SK-N-SH (cell line): ENCODE results near the gene STK17B. TPM values are rescaled to one million over a fixed set of nuclear protein-coding genes. Genes with fewer than 3 reads are reported as not detected.

ENCODE experiments used
- CTCF ChIA-PET: fragments of 300-600, 350-600 bp; formaldehyde crosslinking; extraction: SDS; loops from one replicate; lab custom pipeline; 2021; lab: Yijun Ruan, JAX
- POLR2A ChIA-PET: fragments of 350-600 bp; sonication (Branson Sonifier 250); formaldehyde crosslinking; extraction: SDS; loops from one replicate; lab custom pipeline; 2020; ENCODE audit warnings: antibody characterized with exemption, inconsistent platforms; lab: Yijun Ruan, JAX
- DNase-seq: peaks from one replicate; pipeline ENCODE4 v3.0.0; 2012
- H2AFZ ChIP-seq: fragments of 200-600 bp; sonication (generic); 2 replicates; pipeline ENCODE4 v1.8.1; 2016; ENCODE audit warnings: antibody characterized with exemption, mild to moderate bottlenecking, low read depth
- H3F3A ChIP-seq: fragments of 200-600 bp; sonication (generic); replicated peaks from 2 replicates; pipeline ENCODE3; 2016; ENCODE audit warnings: antibody characterized with exemption, mild to moderate bottlenecking; ENCODE audit not compliant: insufficient read depth
- H3K27ac ChIP-seq, 2 experiments: fragments of 200-500 bp in 1 of 2; fragments of 200-600 bp in 1 of 2; sonication (Bioruptor generic) in 1 of 2; sonication (generic), shearing (Covaris generic) in 1 of 2; 2 replicates each; pipeline versions ENCODE4 v1.5.1 to v1.6.1; 2014 to 2016; ENCODE audit warnings: low read depth in 2 of 2, inconsistent platforms in 1 of 2, low read length in 1 of 2, mild to moderate bottlenecking in 1 of 2, mixed read lengths in 1 of 2
- H3K27me3 ChIP-seq: fragments of 200-600 bp; sonication (generic), shearing (Covaris generic); 2 replicates; pipeline ENCODE4 v1.6.1; 2016; ENCODE audit warnings: mixed run types; ENCODE audit not compliant: insufficient read depth
- H3K36me3 ChIP-seq, 2 experiments: fragments of 200-500 bp in 1 of 2; fragments of 200-600 bp in 1 of 2; sonication (Bioruptor generic) in 1 of 2; sonication (generic) in 1 of 2; replicated peaks in 1 of 2; 2 replicates each; pipeline versions ENCODE3 to v1.5.1; 2014 to 2016; ENCODE audit warnings: low read length in 1 of 2, mild to moderate bottlenecking in 1 of 2; ENCODE audit not compliant: insufficient read depth in 2 of 2, control insufficient read depth in 1 of 2
- H3K4me1 ChIP-seq, 2 experiments: fragments of 200-500 bp in 1 of 2; fragments of 200-600 bp in 1 of 2; sonication (Bioruptor generic) in 1 of 2; sonication (generic), shearing (Covaris generic) in 1 of 2; 2 replicates each; pipeline versions ENCODE4 v1.5.1 to v1.6.1; 2014 to 2016; ENCODE audit warnings: low read depth in 1 of 2, low read length in 1 of 2, mixed run types in 1 of 2; ENCODE audit not compliant: insufficient read depth in 2 of 2, control insufficient read depth in 1 of 2
- H3K4me2 ChIP-seq: fragments of 200-600 bp; sonication (generic), shearing (Covaris generic); 2 replicates; pipeline ENCODE4 v1.6.1; 2017; ENCODE audit warnings: mixed run types
- H3K4me3 ChIP-seq, 2 experiments: fragments of 200-500 bp in 1 of 2; fragments of 200-600 bp in 1 of 2; sonication (Bioruptor generic) in 1 of 2; sonication (generic), shearing (Covaris generic) in 1 of 2; 2 replicates each; pipeline versions ENCODE4 v1.5.1 to v1.8.1; 2014 to 2016; ENCODE audit warnings: low read depth in 2 of 2, inconsistent platforms in 1 of 2, low read length in 1 of 2, mild to moderate bottlenecking in 1 of 2, mixed read lengths in 1 of 2, moderate library complexity in 1 of 2
- H3K79me2 ChIP-seq: fragments of 200-600 bp; sonication (generic); 2 replicates; pipeline ENCODE4 v1.8.1; 2017; ENCODE audit warnings: mild to moderate bottlenecking; ENCODE audit not compliant: insufficient read depth
- H3K9ac ChIP-seq: fragments of 200-600 bp; sonication (generic); 2 replicates; pipeline ENCODE4 v1.6.1; 2017; ENCODE audit warnings: mixed run types
- H3K9me2 ChIP-seq: fragments of 200-600 bp; sonication (generic); 2 replicates; pipeline ENCODE4 v1.6.1; 2017; ENCODE audit warnings: mixed run types
- H3K9me3 ChIP-seq: fragments of 200-600 bp; sonication (generic); 2 replicates; pipeline ENCODE4 v1.6.1; 2017; ENCODE audit warnings: mixed run types, mild to moderate bottlenecking, moderate library complexity
- H4K20me1 ChIP-seq: fragments of 200-600 bp; sonication (generic); 2 replicates; pipeline ENCODE4 v1.6.1; 2017; ENCODE audit warnings: mild to moderate bottlenecking, mixed run types; ENCODE audit not compliant: insufficient read depth
- CTCF ChIP-seq: fragments of 200-600 bp; sonication (generic); IDR thresholded peaks from 2 replicates; pipeline ENCODE4 v1.6.1; 2017; ENCODE audit warnings: antibody characterized with exemption, mild to moderate bottlenecking, moderate library complexity
- EZH2phosphoT487 ChIP-seq: fragments of 200-600 bp; sonication (generic); IDR thresholded peaks from 2 replicates; pipeline ENCODE4 v1.6.1; 2017; ENCODE audit warnings: low read depth, mixed run types, mild to moderate bottlenecking, antibody characterized with exemption, moderate library complexity, borderline replicate concordance
- FOSL2 ChIP-seq: IDR thresholded peaks from 2 replicates; pipeline ENCODE4 v1.4.0; 2012; ENCODE audit warnings: low read depth, mild to moderate bottlenecking, moderate library complexity, borderline replicate concordance
- FOXM1 ChIP-seq: IDR thresholded peaks from 2 replicates; pipeline ENCODE4 v1.4.0; 2012; ENCODE audit warnings: low read depth, mild to moderate bottlenecking
- GATA2 ChIP-seq: sonication (generic); formaldehyde crosslinking; IDR thresholded peaks from 2 replicates; pipeline ENCODE4 v1.5.0; 2020; ENCODE audit warnings: mild to moderate bottlenecking, missing genetic modification reagents
- MAX ChIP-seq: IDR thresholded peaks from 2 replicates; pipeline ENCODE4 v1.4.0; 2012; ENCODE audit warnings: low read depth
- MEF2A ChIP-seq: IDR thresholded peaks from 2 replicates; pipeline ENCODE4 v1.4.0; 2012; ENCODE audit warnings: low read depth, borderline replicate concordance
- MXI1 ChIP-seq: IDR thresholded peaks from 2 replicates; pipeline ENCODE4 v1.6.1; 2012; ENCODE audit warnings: mild to moderate bottlenecking, low read depth, low read length, improper control_type of control experiment
- NFIC ChIP-seq: IDR thresholded peaks from 2 replicates; pipeline ENCODE4 v1.4.0; 2012; ENCODE audit warnings: borderline replicate concordance
- PBX3 ChIP-seq: IDR thresholded peaks from 2 replicates; pipeline ENCODE4; 2012
- RAD21 ChIP-seq: IDR thresholded peaks from 2 replicates; pipeline ENCODE4 v1.6.1; 2012; ENCODE audit warnings: mild to moderate bottlenecking, low read length
- RXRA ChIP-seq: IDR thresholded peaks from 2 replicates; pipeline ENCODE4 v1.4.0; 2012; ENCODE audit warnings: low read depth, mild to moderate bottlenecking, borderline replicate concordance
- TAF1 ChIP-seq: IDR thresholded peaks from 2 replicates; pipeline ENCODE4 v1.6.1; 2012; ENCODE audit warnings: low read depth, mild to moderate bottlenecking, low read length, moderate library complexity, borderline replicate concordance
- TCF12 ChIP-seq: IDR thresholded peaks from 2 replicates; pipeline ENCODE4 v1.4.0; 2012
- TEAD4 ChIP-seq: IDR thresholded peaks from 2 replicates; pipeline ENCODE4 v1.4.0; 2012; ENCODE audit warnings: mild to moderate bottlenecking, borderline replicate concordance; ENCODE audit not compliant: insufficient read depth
- YY1 ChIP-seq: IDR thresholded peaks from 2 replicates; pipeline ENCODE4 v1.4.0; 2012; ENCODE audit warnings: low read depth, mild to moderate bottlenecking
- WGBS: methylation state at CpG from one replicate; pipeline ENCODE4 v1.1.6; 2017; ENCODE audit warnings: low lambda C conversion rate; 5-methylcytosine and 5-hydroxymethylcytosine counted together
- polyA plus RNA-seq, 3 experiments: library from polyadenylated mRNA; depleted of rRNA; stranded (reverse); fragments of >200 nt; gene quantifications; 2 replicates each; pipeline ENCODE4 v1.2.3, GENCODE V29; 2012

The STK17B gene
- polyA plus RNA-seq, 1 of the 3 experiments (the other 2 are of a cell fraction): 5.1 TPM

- CTCF ChIA-PET: interaction anchor here (3.0 kb wide), 1 partner anchor 20 kb away, joined by 17 read pairs; no protein-coding TSS in a partner anchor
- POLR2A ChIA-PET: no interaction called here
These were observed 73.3 kb downstream of the STK17B start for GRCh38 chr2:196097864-196098660.

More at GRCh38 chr2:196097864-196098660, 73.3 kb downstream of the STK17B start:
- Histone ChIP-seq H3K9me3 (no peaks in the 10 kb centered on the region), H3K4me1 (no peaks in the 10 kb centered on the region; a peak in 1 of 4 replicates), H4K20me1 (no peaks in the 10 kb centered on the region), H3K9ac (no peak overlapping the region), H3K9me2 (no peaks in the 10 kb centered on the region), H3F3A (no peaks in the 10 kb centered on the region), H3K27me3 (no peaks in the 10 kb centered on the region), H3K79me2 (no peaks in the 10 kb centered on the region), H2AFZ (no peak overlapping the region), H3K27ac (no peak overlapping the region), H3K4me2 (no peak overlapping the region), H3K36me3 (no peaks in the 10 kb centered on the region), H3K4me3 (no peak overlapping the region)
- no peak for DNase-seq
- WGBS: 77% methylated on average over 6 of the region's 6 CpGs
- TF ChIP-seq MXI1 (no peak), TCF12 (no peak), PBX3 (no peak), TAF1 (no peak), NFIC (no peak), RXRA (no peak), MAX (no peak), RAD21 (no peak), TEAD4 (no peak), YY1 (no peak), CTCF (no peak), EZH2phosphoT487 (no peak), MEF2A (no peak), FOXM1 (no peak), GATA2 (CRISPR knock-in tag) (no peak), FOSL2 (no peak)
